HG03095 (cell line): ENCODE results near the gene ITPR2.
"Not testable (repeated sequence)": the region's sequence is repeated elsewhere in the genome, so short reads cannot be mapped to it uniquely, and the experiment has no call there.

Experiments used
- ATAC-seq: cut with Tn5 transposase; IDR thresholded peaks from one replicate; pipeline ENCODE4 v1.9.1; 2021; ENCODE audit warnings: moderate library complexity; ENCODE audit not compliant: unreplicated experiment

ITPR2 gene

GRCh38 chr12:26683443-26683842 lies 149.6 kb downstream of the ITPR2 start:
- no peak for ATAC-seq

GRCh38 chr12:26680727-26681455 lies 152.1 kb downstream of the ITPR2 start:
- no peak for ATAC-seq

GRCh38 chr12:26678697-26679660 lies 154.0 kb downstream of the ITPR2 start:
- ATAC-seq, result no peak

GRCh38 chr12:26671487-26671886 lies 161.5 kb downstream of the ITPR2 start:
- ATAC-seq, result not testable (repeated sequence)

GRCh38 chr12:26668847-26669246 lies 164.1 kb downstream of the ITPR2 start:
- ATAC-seq, result no peak

- ATAC-seq, result no peak
These were observed 164.8 kb downstream of the ITPR2 start for GRCh38 chr12:26668230-26668629.

- no peak for ATAC-seq
These were observed 166.7 kb downstream of the ITPR2 start for GRCh38 chr12:26666286-26666685.

GRCh38 chr12:26661399-26661798 lies 171.6 kb downstream of the ITPR2 start:
- no peak for ATAC-seq

GRCh38 chr12:26659930-26660329 lies 173.1 kb downstream of the ITPR2 start:
- no peak for ATAC-seq

GRCh38 chr12:26658991-26659390 lies 174.0 kb downstream of the ITPR2 start:
- ATAC-seq, result no peak

- no peak for ATAC-seq
These were observed 178.4 kb downstream of the ITPR2 start for GRCh38 chr12:26654623-26655022.

GRCh38 chr12:26651566-26652188 lies 181.3 kb downstream of the ITPR2 start:
- ATAC-seq, result no peak

GRCh38 chr12:26651036-26651435 lies 182.0 kb downstream of the ITPR2 start:
- no peak for ATAC-seq

- no peak for ATAC-seq
These were observed 184.0 kb downstream of the ITPR2 start for GRCh38 chr12:26648999-26649398.

GRCh38 chr12:26648584-26648983 lies 184.4 kb downstream of the ITPR2 start:
- no peak for ATAC-seq

- ATAC-seq, result no peak
These were observed 184.9 kb downstream of the ITPR2 start for GRCh38 chr12:26648066-26648465.

GRCh38 chr12:26647088-26647487 lies 185.9 kb downstream of the ITPR2 start:
- ATAC-seq, result no peak

- no peak for ATAC-seq
These were observed 186.4 kb downstream of the ITPR2 start for GRCh38 chr12:26646571-26646970.

GRCh38 chr12:26644376-26644775 lies 188.6 kb downstream of the ITPR2 start:
- ATAC-seq, result not testable (repeated sequence)

- no peak for ATAC-seq
These were observed 189.3 kb downstream of the ITPR2 start for GRCh38 chr12:26643532-26644315.

- ATAC-seq, result no peak
These were observed 190.6 kb downstream of the ITPR2 start for GRCh38 chr12:26642361-26642760.
